Skin of body (tissue), 1 donor: ENCODE results near the gene GGN. TPM values are rescaled to one million over a fixed set of nuclear protein-coding genes. Genes with fewer than 3 reads are reported as not detected.

Experiments
- total RNA-seq: library from RNA; depleted of rRNA; stranded (reverse); fragments of >200 nt; gene quantifications from one replicate; pipeline ENCODE4 v1.2.3, GENCODE V29; 2014

Gene GGN
- total RNA-seq, 1 donor from 2014 or later: not detected

Other genes with a start within 250 kb of the GGN start
- 0.79 TPM for gene DPF1, start 163.8 kb downstream of the GGN start, total RNA-seq
- 5.5 TPM for gene PPP1R14A, start 131.7 kb downstream of the GGN start, total RNA-seq
- 78.6 TPM for gene SPINT2, start 123.5 kb downstream of the GGN start, total RNA-seq
- gene C19orf33, start 83.8 kb downstream of the GGN start, total RNA-seq: 18.3 TPM
- gene YIF1B, start 72.1 kb downstream of the GGN start, total RNA-seq: 18.0 TPM
- gene KCNK6, start 68.2 kb downstream of the GGN start, total RNA-seq: 9.2 TPM
- 3.7 TPM for gene CATSPERG, start 52.2 kb downstream of the GGN start, total RNA-seq
- gene PSMD8, start 13.5 kb downstream of the GGN start, total RNA-seq: 121 TPM
- 0.99 TPM for gene SPRED3, start 663 bp upstream of the GGN start, total RNA-seq
- 6.2 TPM for gene FAM98C, start 15.1 kb upstream of the GGN start, total RNA-seq
- gene RASGRP4, start 38.2 kb upstream of the GGN start, total RNA-seq: 1.8 TPM
- 21.1 TPM for gene RYR1, start 45.7 kb upstream of the GGN start, total RNA-seq
- gene MAP4K1, start 229.9 kb upstream of the GGN start, total RNA-seq: 0.59 TPM
- gene EIF3K, start 231.2 kb upstream of the GGN start, total RNA-seq: 193 TPM